SK-N-DZ (cell line): ENCODE data around the gene KCNQ1OT1.
A peak's percentile ranks its signal among the peaks of the same experiment; 100 is the strongest.

ENCODE experiments used
- DNase-seq: peaks from one replicate; pipeline ENCODE4 v3.0.0-alpha.2; 2015; ENCODE audit warnings: low spot score

KCNQ1OT1 gene

GRCh38 chr11:2688381-2689231 lies 11.2 kb downstream of the KCNQ1OT1 start:
- no peak for DNase-seq

- no peak for DNase-seq
Observed at GRCh38 chr11:2687782-2688191, 12.0 kb downstream of the KCNQ1OT1 start.

GRCh38 chr11:2687223-2687530 lies 12.6 kb downstream of the KCNQ1OT1 start:
- DNase-seq, result no peak

- DNase-seq, result no peak
Observed at GRCh38 chr11:2686360-2687222, 13.2 kb downstream of the KCNQ1OT1 start.

GRCh38 chr11:2685566-2686359 lies 14.0 kb downstream of the KCNQ1OT1 start:
- no peak for DNase-seq

- DNase-seq, result no peak
Observed at GRCh38 chr11:2685051-2685450, 14.7 kb downstream of the KCNQ1OT1 start.

GRCh38 chr11:2684581-2684980 lies 15.2 kb downstream of the KCNQ1OT1 start:
- no peak for DNase-seq

GRCh38 chr11:2683806-2684205 lies 16.0 kb downstream of the KCNQ1OT1 start:
- DNase-seq, result no peak

GRCh38 chr11:2681408-2682145 lies 18.2 kb downstream of the KCNQ1OT1 start:
- no peak for DNase-seq

GRCh38 chr11:2679011-2679676 lies 20.6 kb downstream of the KCNQ1OT1 start:
- no peak for DNase-seq

- DNase-seq, result no peak
Observed at GRCh38 chr11:2678396-2678795, 21.4 kb downstream of the KCNQ1OT1 start.

- peak; percentile 30 for DNase-seq
Observed at GRCh38 chr11:2677127-2677526, 22.7 kb downstream of the KCNQ1OT1 start.

- no peak for DNase-seq
Observed at GRCh38 chr11:2675540-2675939, 24.3 kb downstream of the KCNQ1OT1 start.

GRCh38 chr11:2674658-2675131 lies 25.1 kb downstream of the KCNQ1OT1 start:
- DNase-seq, result no peak

- DNase-seq, result no peak
Observed at GRCh38 chr11:2673871-2674471, 25.8 kb downstream of the KCNQ1OT1 start.

GRCh38 chr11:2673250-2673610 lies 26.6 kb downstream of the KCNQ1OT1 start:
- DNase-seq, result no peak

- DNase-seq, result no peak
Observed at GRCh38 chr11:2672553-2673249, 27.1 kb downstream of the KCNQ1OT1 start.

GRCh38 chr11:2671748-2672147 lies 28.0 kb downstream of the KCNQ1OT1 start:
- DNase-seq, result no peak

GRCh38 chr11:2670541-2671100 lies 29.2 kb downstream of the KCNQ1OT1 start:
- no peak for DNase-seq
